HG03025 (cell line): ENCODE measurements around the gene GRB2.
"Not testable (repeated sequence)": the region's sequence is repeated elsewhere in the genome, so short reads cannot be mapped to it uniquely, and the experiment has no call there.

Source experiments
- ATAC-seq: cut with Tn5 transposase; IDR thresholded peaks from one replicate; pipeline ENCODE4 v1.9.1; 2021; ENCODE audit warnings: mild to moderate bottlenecking, moderate library complexity; ENCODE audit not compliant: unreplicated experiment, low FRiP score

The GRB2 gene

DNA sequence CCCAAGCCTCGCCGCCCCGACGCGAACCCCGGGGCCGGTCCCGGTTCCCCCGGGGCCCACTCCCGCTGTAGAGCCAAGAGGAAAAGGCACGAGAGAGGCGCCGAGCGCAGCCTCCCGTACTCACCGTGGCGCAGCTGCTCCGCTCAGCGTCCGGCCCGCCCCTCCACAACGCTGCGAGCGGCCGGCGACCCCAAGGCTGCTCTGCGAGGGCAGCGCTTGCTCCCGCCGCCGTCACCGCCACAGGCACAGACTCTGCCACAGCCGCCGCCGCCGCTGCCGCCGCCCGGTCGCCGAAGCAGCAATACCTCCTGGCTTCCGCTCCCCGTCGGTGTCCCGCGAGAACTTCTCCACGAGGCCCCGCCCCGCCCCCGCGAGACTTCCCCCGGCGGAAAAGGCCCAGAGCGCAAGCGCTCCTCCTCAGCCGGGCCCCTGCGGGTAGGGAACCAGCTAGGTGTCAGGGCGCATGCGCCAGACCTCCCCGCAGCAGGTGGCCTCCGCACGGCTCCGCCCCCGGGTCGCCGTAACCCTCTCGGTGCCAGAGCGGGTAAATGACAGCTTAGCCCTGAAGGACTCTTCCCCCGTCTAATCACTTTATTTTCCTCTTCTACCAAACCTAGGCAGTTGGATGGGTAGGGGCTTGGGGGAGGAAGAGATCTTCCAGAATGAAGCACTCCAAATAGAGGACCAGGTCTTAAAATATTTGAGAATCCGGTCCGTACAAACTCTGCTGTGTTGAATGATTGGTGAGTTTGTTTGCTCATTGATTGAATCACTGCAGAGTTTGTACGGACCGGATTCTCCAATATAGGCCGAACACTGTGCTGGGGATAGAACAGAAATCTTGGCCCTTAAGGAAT lies at the start of gene GRB2:
Gene GRB2, minus strand, starts transcription at position 314 of the 857 bp plus-strand sequence. CDS start 12,050 bp downstream, outside the sequence.
- ATAC-seq = peak; percentile 71

DNA sequence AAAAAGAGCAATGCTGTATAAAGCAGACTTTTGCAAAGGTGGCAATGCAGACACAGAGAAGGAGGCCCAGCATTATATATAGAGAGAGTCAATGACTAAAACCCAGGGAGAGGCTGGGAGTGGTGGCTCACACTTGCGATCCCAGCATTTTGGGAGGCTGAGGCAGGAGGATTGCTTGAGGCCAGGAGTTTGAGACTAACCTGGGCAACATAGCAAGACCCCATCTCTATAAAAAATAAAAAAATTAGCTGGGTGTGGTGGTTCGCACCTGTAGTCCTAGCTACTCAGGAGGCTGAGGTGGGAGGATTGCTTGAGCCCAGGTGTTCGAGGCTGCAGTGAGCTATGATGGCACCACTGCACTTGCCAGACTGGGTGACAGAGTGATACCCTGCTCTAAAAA lies 49.2 kb upstream of the GRB2 start:
- ATAC-seq = not testable (repeated sequence)

DNA sequence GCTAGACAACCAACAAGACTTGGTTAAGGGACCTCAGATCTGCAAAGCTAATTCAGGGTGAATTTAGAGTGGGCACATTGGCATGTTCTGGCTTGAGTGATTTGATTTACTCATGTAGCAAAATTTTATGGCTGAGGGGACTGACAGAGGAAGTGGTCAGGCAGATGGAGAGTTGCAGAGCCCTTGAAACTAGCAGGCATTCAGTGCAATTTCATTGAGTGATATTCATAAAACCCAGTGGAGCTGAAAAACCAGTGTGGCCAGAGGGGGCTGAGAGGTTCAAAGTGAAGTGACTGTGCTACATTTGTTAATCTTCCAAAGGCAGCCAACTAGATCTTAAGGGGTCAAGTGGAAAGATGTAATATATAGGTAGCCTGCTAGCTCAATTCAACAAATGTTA lies 48.7 kb upstream of the GRB2 start:
- ATAC-seq = no peak

DNA sequence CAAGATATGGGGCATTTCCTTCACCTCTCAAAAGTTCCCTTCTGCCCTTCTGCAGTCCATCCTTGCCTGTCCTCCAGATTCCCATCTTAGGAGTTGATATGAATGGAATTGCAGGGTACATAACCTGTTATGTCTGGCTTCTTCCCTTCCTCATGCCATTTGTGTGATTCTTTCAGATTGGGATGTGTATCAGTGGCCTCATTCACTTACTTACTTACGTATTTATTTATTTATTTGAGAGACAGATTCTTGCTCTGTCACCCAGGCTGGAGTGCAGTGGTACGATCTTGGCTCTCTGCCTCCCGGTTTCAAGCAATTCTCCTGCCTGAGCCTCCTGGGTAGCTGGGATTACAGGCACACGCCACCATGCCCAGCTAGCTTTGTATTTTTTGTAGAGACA lies 44.8 kb upstream of the GRB2 start:
- no peak for ATAC-seq

DNA sequence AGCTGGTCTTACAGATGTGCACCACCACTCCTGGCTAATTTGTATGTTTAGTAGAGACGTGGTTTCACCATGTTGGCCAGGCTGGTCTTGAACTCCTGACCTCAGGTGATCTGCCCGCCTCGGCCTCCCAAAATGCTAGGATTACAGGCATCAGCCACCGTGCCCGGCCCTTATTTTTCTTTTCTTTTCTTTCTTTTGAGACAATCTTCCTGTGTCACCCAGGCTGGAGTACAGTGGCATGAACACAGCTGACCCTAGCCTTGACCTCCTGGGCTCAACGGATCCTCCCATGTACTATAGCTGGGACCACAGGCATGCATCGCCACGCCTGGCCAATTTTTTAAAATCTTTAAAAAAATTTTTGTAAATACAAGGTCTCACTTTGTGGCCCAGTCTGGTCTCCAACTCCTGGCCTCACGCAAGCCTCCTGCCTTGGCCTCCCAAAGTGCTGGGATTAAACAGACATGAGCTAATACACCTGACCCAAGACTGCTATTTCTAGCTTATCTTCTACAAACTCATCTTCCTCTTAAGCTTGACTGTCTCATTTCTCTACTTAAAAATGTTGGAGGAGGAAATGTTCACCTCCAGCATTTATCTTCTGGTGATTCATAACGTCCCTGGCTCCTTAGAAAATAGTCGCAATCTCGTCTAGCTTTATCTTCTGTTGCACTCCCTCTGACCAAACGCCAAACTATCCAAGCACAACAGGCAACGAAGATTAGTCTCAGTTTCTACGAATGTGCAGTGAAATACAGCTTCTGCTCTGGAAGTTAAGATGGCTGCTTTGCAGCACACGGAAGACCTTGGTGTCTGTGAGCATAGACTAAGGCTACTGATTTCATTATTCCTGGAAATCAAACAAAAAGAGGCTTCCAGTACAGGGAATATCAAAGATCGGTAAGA lies 42.7 kb upstream of the GRB2 start:
- no peak for ATAC-seq

DNA sequence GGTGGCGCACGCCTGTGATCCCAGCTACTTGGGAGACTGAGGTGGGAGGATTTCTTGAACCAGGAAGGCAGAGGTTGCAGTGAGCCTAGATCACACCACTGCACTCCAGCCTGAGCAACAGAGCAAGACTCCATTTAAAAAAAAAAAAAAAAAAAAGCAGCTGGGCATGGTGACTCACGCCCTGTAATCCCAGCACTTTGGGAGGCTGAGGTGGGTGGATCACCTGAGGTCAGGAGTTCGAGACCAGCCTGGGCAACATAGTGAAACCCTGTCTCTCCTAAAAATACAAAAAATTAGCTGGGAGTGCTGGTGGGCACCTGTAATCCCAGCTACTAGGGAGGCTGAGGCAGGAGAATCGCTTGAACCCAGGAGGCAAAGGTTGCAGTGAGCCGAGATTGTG lies 40.4 kb upstream of the GRB2 start:
- ATAC-seq = not testable (repeated sequence)

DNA sequence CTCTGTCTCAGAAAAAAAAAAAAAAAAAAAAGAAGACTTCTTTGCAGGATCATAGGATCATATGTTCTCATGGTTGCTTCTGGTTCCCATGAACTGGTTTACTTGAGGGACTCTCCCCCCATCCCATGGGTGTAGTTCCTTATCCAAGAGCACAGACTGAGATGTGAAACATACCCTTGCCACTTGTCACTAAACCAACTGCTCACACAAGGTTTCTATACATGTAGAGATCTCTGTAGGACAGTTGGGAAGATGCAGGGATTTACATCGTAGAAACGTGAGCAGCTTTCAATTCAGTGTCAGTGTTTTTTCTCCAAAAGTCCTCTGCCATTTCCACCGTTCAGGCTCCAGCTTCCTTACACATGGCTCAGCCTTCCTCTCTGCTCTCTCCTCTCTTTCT lies 39.8 kb upstream of the GRB2 start:
- ATAC-seq = no peak

DNA sequence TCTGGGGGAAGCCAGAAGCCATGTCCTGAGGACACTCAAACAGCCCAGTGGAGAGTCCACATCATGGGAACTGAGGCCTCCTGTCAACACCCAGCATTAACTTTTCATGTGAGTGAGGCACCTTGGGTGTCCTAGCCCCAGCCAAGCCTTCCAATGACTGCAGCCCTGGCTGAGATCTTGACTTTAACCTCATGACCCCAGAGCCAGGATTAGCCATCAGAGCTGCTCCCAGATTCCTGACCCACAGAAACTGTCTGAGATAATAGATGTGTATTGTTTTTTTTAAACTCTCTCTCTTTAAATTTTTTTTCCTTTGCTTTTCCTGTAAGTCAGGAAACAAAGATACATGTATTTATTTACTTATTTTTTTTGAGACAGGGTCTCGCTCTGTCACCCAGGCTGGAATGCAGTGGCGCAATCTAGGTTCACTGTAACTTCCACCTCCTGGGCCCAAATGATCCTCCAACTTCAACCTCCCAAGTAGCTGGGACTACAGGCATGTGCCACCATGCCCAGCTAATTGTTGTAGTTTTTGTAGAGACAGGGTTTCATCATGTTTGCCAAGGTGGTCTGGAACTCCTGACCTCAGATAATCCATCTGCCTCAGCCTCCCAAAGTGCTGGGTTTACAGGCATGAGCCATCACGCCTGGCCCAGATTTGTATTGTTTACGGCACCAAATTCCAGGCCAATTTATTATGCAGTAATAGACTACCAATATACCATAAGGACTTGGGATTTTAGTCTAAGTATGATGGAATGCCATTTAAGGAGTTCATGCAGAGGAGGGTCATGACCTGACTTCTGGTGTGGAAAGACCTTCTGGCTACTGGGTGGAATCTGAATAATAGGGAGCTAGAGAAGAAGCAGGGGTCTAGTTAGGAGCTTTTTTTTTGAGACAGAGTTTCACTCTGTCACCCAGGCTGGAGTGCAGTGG lies 37.0 kb upstream of the GRB2 start:
- no peak for ATAC-seq

DNA sequence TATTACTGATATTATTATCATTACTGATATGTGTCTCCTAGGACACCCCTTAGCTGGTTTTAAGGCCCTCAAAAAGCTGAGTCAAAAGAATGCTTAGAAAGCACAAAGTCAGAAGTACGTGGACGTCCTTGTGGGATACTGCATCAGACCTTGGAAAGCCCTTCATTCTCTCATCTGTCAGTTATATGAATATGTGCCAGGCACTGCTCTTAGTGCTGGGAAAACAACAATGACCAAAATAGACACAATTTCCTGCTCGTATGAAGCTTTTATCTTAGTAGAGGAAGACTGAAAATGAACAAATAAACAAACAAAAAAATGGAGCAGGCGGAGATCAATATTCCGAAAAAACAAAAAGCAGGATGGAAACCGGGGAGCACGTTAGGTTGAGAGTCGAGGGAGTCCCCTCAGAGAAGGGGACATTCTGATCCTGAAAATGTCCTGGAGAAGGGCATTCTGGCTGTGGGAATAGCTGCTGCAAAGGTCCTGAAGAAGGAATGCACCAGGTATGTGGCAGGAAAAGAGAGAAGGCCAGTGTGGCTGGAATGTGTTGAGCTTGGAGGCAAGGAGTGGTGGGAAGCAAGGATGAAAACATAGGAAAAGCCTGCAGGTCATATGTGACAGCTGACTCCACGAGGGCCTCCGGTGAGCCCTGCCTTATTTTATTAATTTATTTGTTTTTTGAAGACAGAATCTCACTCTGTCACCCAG lies 35.4 kb upstream of the GRB2 start:
- ATAC-seq = no peak

DNA sequence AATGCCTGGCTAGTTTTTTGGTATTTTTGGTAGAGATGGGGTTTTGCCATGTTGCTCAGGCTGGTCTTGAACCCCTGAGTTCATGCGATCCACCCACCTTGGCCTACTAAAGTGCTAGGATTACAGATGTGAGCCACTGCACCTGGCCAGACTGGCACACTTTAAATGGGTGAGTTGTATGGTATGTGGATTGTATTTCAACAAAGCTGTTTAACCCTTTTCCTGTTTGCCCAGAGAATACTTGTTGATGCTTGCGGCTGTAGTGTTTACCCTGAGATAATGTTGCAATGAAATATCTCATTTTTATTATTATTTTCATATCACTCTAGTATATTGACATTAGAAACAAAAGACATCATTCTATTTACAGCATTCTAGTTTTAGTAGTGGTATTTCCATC lies 33.8 kb upstream of the GRB2 start:
- ATAC-seq = no peak

DNA sequence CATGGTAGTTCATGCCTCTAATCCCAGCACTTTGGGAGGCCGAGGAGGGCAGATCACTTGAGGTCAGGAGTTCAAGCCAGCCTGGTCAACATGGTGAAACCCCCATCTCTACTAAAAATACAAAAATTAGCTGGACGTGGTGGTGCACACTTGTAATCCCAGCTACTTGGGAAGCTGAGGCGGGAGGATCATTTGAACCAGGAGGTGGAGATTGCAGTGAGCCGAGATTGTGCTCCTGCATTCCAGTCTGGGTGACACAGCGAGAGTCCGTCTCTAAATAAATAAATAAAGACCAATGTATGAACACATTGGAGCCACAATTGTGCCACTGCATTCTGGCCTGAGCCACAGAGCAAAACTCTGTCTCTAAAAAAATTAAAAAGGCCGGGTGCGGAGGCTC lies 31.9 kb upstream of the GRB2 start:
- not testable (repeated sequence) for ATAC-seq

DNA sequence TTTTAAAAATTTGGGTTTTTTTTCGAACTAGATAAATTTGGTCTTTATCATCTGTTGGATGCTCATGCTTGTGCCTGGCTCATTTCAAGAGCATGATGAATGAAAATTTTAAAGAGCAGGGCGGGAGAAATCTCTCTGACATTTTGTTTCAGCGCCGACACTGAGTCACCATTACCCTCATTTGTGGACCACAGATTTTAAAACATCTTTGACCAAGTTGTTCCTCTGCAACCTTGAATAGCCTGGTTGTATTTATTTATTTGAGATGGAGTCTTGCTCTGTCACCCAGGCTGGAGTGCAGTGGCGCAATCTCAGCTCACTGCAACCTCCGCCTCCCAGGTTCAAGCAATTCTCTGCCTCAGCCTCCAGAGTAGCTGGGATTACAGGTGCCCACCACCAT lies 29.0 kb upstream of the GRB2 start:
- not testable (repeated sequence) for ATAC-seq

DNA sequence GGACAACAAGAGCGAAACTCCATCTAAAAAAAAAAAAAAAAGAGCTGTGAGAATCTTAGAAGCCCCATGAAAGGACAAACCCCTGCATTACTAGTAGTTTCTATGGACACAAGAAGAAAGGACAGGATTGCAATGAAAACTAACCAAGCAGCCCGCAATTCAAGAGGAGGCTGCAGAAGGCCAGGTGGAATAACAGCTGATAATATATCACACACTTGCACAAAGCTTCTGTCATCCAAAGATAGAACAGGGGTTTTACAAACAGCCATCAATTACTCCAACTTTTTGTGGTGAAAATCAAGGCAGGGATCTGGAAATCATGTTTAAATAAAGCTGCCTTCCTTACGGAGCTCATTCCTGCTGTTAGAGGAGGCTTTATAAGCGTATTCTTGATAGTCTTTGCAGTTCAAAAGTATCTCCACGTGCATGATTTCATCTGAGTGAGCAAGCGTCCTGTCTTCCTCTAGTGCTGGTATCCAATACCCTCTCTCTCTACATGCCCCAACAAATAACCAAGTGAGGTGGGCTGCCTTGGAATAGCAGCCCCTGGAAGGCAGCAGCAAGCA lies 27.8 kb upstream of the GRB2 start:
- no peak for ATAC-seq

DNA sequence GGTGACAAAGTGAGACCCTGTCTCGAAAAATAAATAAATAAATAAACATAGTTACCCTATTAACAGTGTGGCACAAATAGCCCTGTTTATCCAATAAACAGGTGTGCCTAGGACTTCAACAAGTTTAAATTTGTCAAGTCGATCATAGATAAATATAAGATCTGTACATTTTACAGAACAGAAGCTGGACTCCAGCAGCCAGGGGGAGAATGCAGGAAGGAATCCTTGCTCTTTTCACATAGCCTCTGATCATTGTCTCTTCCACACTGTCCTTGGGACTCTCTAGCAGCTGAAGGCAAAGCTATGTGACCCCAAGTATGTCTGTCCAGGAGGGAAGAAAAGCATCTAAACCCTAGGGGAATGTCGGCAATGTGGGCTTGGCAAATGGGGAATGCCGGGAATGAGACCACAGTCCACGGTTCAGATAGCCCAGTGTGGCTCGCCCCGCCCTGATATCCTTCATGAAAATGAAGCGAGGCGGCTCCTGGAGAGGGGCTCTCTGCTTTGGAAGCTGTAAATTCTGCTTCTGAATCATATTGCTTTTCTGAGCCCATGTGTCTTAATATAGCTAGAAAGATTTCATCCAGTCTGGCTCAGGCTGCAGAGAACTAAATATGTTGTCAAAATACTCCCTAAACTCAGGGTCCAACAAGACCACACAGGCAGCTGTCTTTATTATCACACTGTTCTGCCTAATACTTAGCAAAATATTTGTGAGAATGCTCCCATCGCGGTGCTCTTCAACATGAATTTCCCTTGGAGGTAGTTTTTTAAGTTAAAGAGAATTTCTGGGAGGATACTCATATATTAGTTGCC lies 24.9 kb upstream of the GRB2 start:
- ATAC-seq = no peak

DNA sequence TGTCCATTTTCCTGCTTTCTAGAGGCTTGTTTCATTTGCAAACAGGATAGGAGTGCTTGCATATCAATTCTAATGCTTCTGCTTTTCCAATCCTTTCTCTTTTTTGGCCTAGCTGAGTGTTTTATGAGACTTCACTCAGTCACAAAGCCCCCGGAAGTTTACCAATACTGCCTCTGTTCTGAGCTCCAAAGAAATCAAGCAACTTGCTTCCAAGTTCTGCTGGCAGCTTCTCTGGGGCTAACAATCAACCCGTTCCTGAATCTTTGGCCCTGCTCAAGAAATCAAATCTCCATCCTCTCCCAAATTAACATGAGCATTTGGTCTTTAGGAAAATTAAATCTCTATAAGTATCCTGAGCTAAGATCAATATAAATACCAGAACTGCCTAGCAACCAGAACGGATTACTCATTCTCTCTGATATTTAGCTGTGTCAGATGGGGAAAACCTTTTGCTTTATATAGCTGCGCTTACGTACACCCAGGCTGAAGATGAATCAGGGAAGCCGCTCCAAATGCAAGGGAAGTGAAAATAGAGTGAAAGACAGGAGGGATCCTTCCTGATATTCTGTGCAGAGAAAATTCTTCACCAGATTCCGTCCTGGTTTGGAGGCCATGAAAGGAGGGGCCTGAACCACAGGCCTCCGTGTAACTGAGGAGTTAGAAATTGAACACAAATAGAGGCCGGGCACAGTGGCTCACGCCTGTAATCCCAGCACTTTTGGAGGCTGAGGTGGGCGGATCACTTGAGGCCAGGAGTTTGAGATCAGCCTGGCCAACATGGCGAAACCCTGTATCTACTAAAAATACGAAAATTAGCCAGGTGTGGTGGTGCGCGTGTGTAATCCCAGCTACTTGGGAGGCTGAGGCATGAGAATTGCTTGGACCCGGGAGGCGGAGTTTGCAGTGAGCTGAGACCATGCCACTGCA lies 23.3 kb upstream of the GRB2 start:
- ATAC-seq = no peak

DNA sequence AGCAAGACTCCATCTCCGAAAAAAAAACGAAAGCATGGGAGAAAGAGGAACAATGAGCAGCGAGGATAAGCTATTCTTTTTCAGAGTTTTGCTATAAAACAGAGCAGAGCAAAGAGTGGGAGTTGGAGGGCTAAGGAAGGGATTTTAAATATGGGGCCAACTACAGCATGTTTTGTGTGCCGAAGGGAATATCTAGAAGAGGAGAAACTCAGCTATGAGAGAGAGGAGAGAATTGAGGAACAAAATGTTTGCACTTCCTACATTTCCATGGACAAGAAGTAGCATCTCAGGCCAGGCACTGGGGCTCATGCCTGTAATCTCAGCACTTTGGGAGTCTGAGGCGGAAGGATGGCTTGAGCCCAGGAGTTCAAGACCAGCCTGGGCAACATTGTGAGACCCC lies 13.1 kb upstream of the GRB2 start:
- ATAC-seq = no peak

DNA sequence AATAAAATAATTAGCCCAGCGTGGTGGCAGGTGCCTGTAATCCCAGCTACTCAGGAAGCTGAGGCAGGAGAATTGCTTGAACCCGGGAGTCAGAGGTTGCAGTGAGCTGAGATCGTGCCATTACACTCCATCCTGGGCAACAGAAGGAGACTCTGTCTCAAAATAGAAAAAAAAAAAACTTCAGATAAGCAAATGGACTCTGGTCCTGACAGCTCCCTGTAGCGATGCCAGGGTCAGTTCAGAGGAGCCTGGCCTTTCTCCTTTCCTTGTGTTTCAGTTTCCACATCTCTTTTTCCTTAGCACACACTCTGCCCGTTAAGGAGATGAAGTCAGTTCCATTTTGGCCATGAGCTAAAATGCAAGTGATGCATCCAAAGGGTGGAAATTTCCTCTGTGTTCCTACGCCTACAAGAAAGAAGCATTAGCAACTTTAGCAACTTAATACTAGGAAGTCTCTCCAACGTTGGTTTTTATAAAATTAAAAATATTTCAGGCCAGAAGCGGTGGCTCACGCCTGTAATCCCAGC lies 11.6 kb upstream of the GRB2 start:
- ATAC-seq = no peak
